H1 (cell line): ENCODE measurements around the gene PAK2. TPM values are rescaled to one million over a fixed set of nuclear protein-coding genes. Genes with fewer than 3 reads are reported as not detected.

Source experiments
- CTCF ChIA-PET: fragments of 300-600 bp; sonication (Branson Sonifier 250); formaldehyde crosslinking; loops from one replicate; lab custom pipeline; 2021; ENCODE audit not compliant: partially characterized antibody; lab: Charles Lee
- POLR2A ChIA-PET: fragments of 300-600 bp; sonication (Branson Sonifier 250); formaldehyde crosslinking; loops from one replicate; lab custom pipeline; 2021; ENCODE audit warnings: inconsistent platforms; ENCODE audit not compliant: partially characterized antibody; lab: Charles Lee
- DNase-seq, 2 experiments: peaks; one replicate each; pipeline versions ENCODE4 v3.0.0 to v3.0.0-alpha.2; 2010 to 2022; ENCODE audit warnings: low spot score in 2 of 2, low read depth in 1 of 2, mixed read lengths in 1 of 2
- FAIRE-seq: peaks from 2 replicates; lab custom pipeline; 2011; peaks lifted over from hg19 to GRCh38; lab: Jason Lieb, UNC
- H2AFZ ChIP-seq: 2 replicates; pipeline ENCODE4 v1.8.1; 2012; ENCODE audit warnings: low read length, inconsistent platforms
- H2AK5ac ChIP-seq: 2 replicates; pipeline ENCODE4 v1.6.1; 2013; ENCODE audit warnings: low read depth, low read length
- H2BK120ac ChIP-seq: replicated peaks from 2 replicates; pipeline ENCODE3; 2013; ENCODE audit warnings: low read depth, low read length, inconsistent platforms
- H2BK12ac ChIP-seq: 2 replicates; pipeline ENCODE4 v1.6.1; 2013; ENCODE audit warnings: low read depth, low read length
- H2BK15ac ChIP-seq: 2 replicates; pipeline ENCODE4 v1.6.1; 2013; ENCODE audit warnings: low read length
- H2BK20ac ChIP-seq: 2 replicates; pipeline ENCODE4 v1.6.1; 2013; ENCODE audit warnings: low read length
- H2BK5ac ChIP-seq: 2 replicates; pipeline ENCODE4 v1.6.1; 2013; ENCODE audit warnings: low read depth, low read length
- H3K14ac ChIP-seq: 2 replicates; pipeline ENCODE4 v1.6.1; 2013; ENCODE audit warnings: inconsistent platforms; ENCODE audit not compliant: insufficient read length
- H3K18ac ChIP-seq: 2 replicates; pipeline ENCODE4 v1.6.1; 2013; ENCODE audit warnings: low read length; ENCODE audit errors: extremely low read depth
- H3K23ac ChIP-seq: 2 replicates; pipeline ENCODE4 v1.6.1; 2013; ENCODE audit warnings: inconsistent platforms; ENCODE audit not compliant: insufficient read length
- H3K23me2 ChIP-seq: 2 replicates; pipeline ENCODE4 v1.6.1; 2013; ENCODE audit warnings: low read depth, low read length
- H3K27ac ChIP-seq: 2 replicates; pipeline ENCODE4 v1.6.1; 2011; ENCODE audit warnings: low read depth, low read length, inconsistent platforms
- H3K27me3 ChIP-seq, 4 experiments: replicated peaks in 1 of 4; 1 replicate in 1 of 4; 2 replicates in 3 of 4; pipeline versions ENCODE4 v1.6.1 to v1.8.1; 2011 to 2013; ENCODE audit warnings: low read length in 3 of 4, mild to moderate bottlenecking in 3 of 4, inconsistent platforms in 2 of 4, mixed read lengths in 2 of 4, moderate library complexity in 1 of 4; ENCODE audit not compliant: control insufficient read depth in 3 of 4, insufficient read depth in 3 of 4; ENCODE audit errors: extremely low read depth in 1 of 4
- H3K36me3 ChIP-seq, 4 experiments: 2 replicates each; pipeline versions ENCODE4 v1.6.1 to v1.8.1; 2011 to 2013; ENCODE audit warnings: mild to moderate bottlenecking in 4 of 4, low read length in 3 of 4, moderate library complexity in 2 of 4, control low read depth in 1 of 4, inconsistent platforms in 1 of 4; ENCODE audit not compliant: insufficient read depth in 4 of 4, control insufficient read depth in 2 of 4
- H3K4ac ChIP-seq: replicated peaks from 2 replicates; pipeline ENCODE3; 2013; ENCODE audit warnings: low read length, low read depth, mixed read lengths, inconsistent platforms; ENCODE audit not compliant: insufficient read length
- H3K4me1 ChIP-seq, 4 experiments: replicated peaks in 1 of 4; 1 replicate in 1 of 4; 2 replicates in 3 of 4; pipeline versions ENCODE4 v1.6.1 to v1.8.1; 2011 to 2013; ENCODE audit warnings: low read length in 3 of 4, inconsistent platforms in 2 of 4, mixed read lengths in 1 of 4; ENCODE audit not compliant: insufficient read depth in 4 of 4, control insufficient read depth in 3 of 4
- H3K4me2 ChIP-seq, 2 experiments: 2 replicates each; pipeline versions ENCODE4 v1.6.1 to v1.8.1; 2011 to 2013; ENCODE audit warnings: low read depth in 2 of 2, low read length in 2 of 2, control low read depth in 1 of 2, inconsistent platforms in 1 of 2, mild to moderate bottlenecking in 1 of 2; ENCODE audit not compliant: insufficient read depth in 1 of 2
- H3K4me3 ChIP-seq, 4 experiments: fragments of 200-600, 300-600 bp in 1 of 4; sonication (generic), shearing (Covaris generic), sonication (Bioruptor Twin) in 1 of 4; 2 replicates each; pipeline versions ENCODE4 v1.5.1 to v1.8.1; 2011 to 2016; ENCODE audit warnings: low read length in 4 of 4, low read depth in 3 of 4, control low read depth in 2 of 4, inconsistent platforms in 2 of 4, mild to moderate bottlenecking in 2 of 4, mixed read lengths in 1 of 4, moderate library complexity in 1 of 4; ENCODE audit not compliant: insufficient read depth in 2 of 4; ENCODE audit errors: extremely low read depth in 1 of 4
- H3K56ac ChIP-seq: replicated peaks from 2 replicates; pipeline ENCODE3; 2013; ENCODE audit warnings: low read depth, mild to moderate bottlenecking, mixed read lengths, low read length, inconsistent platforms; ENCODE audit not compliant: insufficient read length
- H3K79me1 ChIP-seq: 2 replicates; pipeline ENCODE4 v1.6.1; 2013; ENCODE audit warnings: low read depth, low read length, control low read depth
- H3K79me2 ChIP-seq, 2 experiments: 2 replicates each; pipeline versions ENCODE4 v1.6.1 to v1.8.1; 2012 to 2013; ENCODE audit warnings: low read length in 2 of 2, mild to moderate bottlenecking in 2 of 2, inconsistent platforms in 1 of 2; ENCODE audit not compliant: insufficient read depth in 2 of 2, control insufficient read depth in 1 of 2
- H3K9ac ChIP-seq, 4 experiments: replicated peaks in 1 of 4; 1 replicate in 1 of 4; 2 replicates in 3 of 4; pipeline versions ENCODE4 v1.6.1 to v1.8.1; 2011 to 2013; ENCODE audit warnings: low read depth in 3 of 4, low read length in 3 of 4, control low read depth in 2 of 4, mild to moderate bottlenecking in 2 of 4, moderate library complexity in 2 of 4, inconsistent platforms in 1 of 4; ENCODE audit errors: extremely low read depth in 1 of 4
- H3K9me3 ChIP-seq, 2 experiments: 2 replicates each; pipeline versions ENCODE4 v1.6.1 to v1.8.1; 2012 to 2013; ENCODE audit warnings: mild to moderate bottlenecking in 2 of 2, moderate library complexity in 2 of 2, control low read depth in 1 of 2, inconsistent platforms in 1 of 2, low read depth in 1 of 2, low read length in 1 of 2, mixed read lengths in 1 of 2; ENCODE audit not compliant: insufficient read depth in 2 of 2
- H4K20me1 ChIP-seq, 2 experiments: replicated peaks in 1 of 2; 2 replicates each; pipeline versions ENCODE3 to v1.8.1; 2011 to 2013; ENCODE audit warnings: inconsistent platforms in 2 of 2, low read length in 2 of 2, mild to moderate bottlenecking in 1 of 2; ENCODE audit not compliant: insufficient read depth in 2 of 2, control insufficient read depth in 1 of 2
- H4K5ac ChIP-seq: 2 replicates; pipeline ENCODE4 v1.6.1; 2013; ENCODE audit warnings: low read length, low read depth, mixed read lengths, inconsistent platforms; ENCODE audit not compliant: insufficient read length
- H4K8ac ChIP-seq: 2 replicates; pipeline ENCODE4 v1.8.0; 2013; ENCODE audit warnings: mild to moderate bottlenecking, moderate library complexity, low read length, inconsistent platforms; ENCODE audit not compliant: insufficient read depth; ENCODE audit errors: extremely low read depth
- H4K91ac ChIP-seq: replicated peaks from 2 replicates; pipeline ENCODE3; 2013; ENCODE audit warnings: low read length, mixed read lengths, inconsistent platforms; ENCODE audit not compliant: insufficient read length
- CBX5 ChIP-seq: fragments of 300-800, 300-1000 bp; sonication (generic); IDR thresholded peaks from 2 replicates; pipeline ENCODE4 v1.7.1; 2016; ENCODE audit warnings: antibody characterized with exemption, low read length, low read depth
- CBX8 ChIP-seq: fragments of 300-800, 300-1000 bp; sonication (generic); IDR thresholded peaks from 2 replicates; pipeline ENCODE4 v1.7.1; 2016; ENCODE audit warnings: low read depth, low read length, borderline replicate concordance
- KDM4A ChIP-seq: IDR thresholded peaks from one replicate; pipeline ENCODE4 v1.7.1; 2012; ENCODE audit warnings: low read depth, mild to moderate bottlenecking, moderate library complexity, low read length, inconsistent platforms; ENCODE audit not compliant: severe bottlenecking
- SIRT6 ChIP-seq: IDR thresholded peaks from one replicate; pipeline ENCODE4 v1.7.1; 2012; ENCODE audit warnings: low read length, inconsistent platforms
- WGBS, 2 experiments: shearing (Covaris generic) in 1 of 2; methylation state at CpG; one replicate each; pipeline versions ENCODE4 v1.1.6 to v1.1.7; 2013 to 2015; ENCODE audit warnings: low lambda C conversion rate in 2 of 2, mixed read lengths in 2 of 2, inconsistent platforms in 1 of 2, low coverage in 1 of 2, missing lambda C conversion rate in 1 of 2; ENCODE audit not compliant: insufficient replicate concordance in 2 of 2, insufficient coverage in 1 of 2, insufficient read length in 1 of 2; ENCODE audit errors: extremely low coverage in 1 of 2, missing lambda C conversion rate in 1 of 2; 5-methylcytosine and 5-hydroxymethylcytosine counted together
- polyA plus RNA-seq, 7 experiments: library from polyadenylated mRNA; depleted of rRNA in 3 of 7; stranded (reverse) in 5 of 7; unstranded in 2 of 7; fragments of >200 nt in 5 of 7; fragments of 200-250 nt in 2 of 7; gene quantifications; 1 replicate in 5 of 7; 2 replicates in 1 of 7; 4 replicates in 1 of 7; pipeline versions ENCODE4 v1.2.1 to v1.2.3, GENCODE V29; 2011 to 2013; ENCODE audit warnings: missing spikeins in 2 of 7, mixed read lengths in 2 of 7
- total RNA-seq: library from RNA; stranded (reverse); fragmentation: NEBNext Ultra II Directional; extraction: Animal tissue kit (Norgen Biotek cat#: 25700); gene quantifications from 2 replicates; pipeline ENCODE4 v1.2.1, GENCODE V29; 2021
- TF ChIP-seq, protein P1 (sequence below), 3 experiments: IDR thresholded peaks; 1 replicate in 2 of 3; 2 replicates in 1 of 3; pipeline versions ENCODE4 v1.5.1 to v1.6.1; 2011; ENCODE audit warnings: low read length in 3 of 3, mild to moderate bottlenecking in 3 of 3, inconsistent platforms in 2 of 3, low read depth in 1 of 3, moderate library complexity in 1 of 3; ENCODE audit not compliant: insufficient read depth in 1 of 3; ENCODE audit errors: control extremely low read depth in 1 of 3

The PAK2 gene
- total and polyA plus RNA-seq, 2 of the 8 experiments (the other 6 are each of a cell fraction or from before 2014, with no cell fraction given): 13.1 to 60.5 TPM

DNA sequence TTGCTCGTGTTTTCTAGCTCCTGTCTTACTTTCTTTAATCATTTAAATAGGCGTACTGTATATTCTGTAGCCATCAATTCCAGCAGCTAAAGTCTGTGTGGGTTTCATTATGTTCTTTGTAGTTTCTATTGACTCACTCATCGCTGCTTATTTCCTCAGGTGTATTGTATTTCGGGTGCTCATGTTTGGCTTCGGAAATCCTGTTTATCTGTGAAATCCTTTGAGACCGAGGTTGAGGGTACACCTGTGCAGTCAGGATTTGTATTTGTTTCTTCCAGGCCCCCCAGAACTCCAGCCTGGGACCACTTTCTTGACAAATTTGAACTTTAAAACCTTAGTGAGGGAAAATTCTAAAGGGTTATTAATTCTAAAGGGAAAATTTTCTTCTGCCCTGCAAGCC lies 2.0 kb upstream of the PAK2 start:
- Histone ChIP-seq H4K20me1 (no peaks in the 10 kb centered on the region), H2BK120ac (no peak overlapping the region), H3K4me3 (no peak overlapping the region), H2BK20ac (no peak overlapping the region), H3K79me2 (peaks cover 6 to 27% of the 10 kb centered on the region in 2 experiments), H3K23ac (no peak overlapping the region), H3K27ac (no peak overlapping the region), H4K5ac (no peak overlapping the region), H3K9ac (no peak overlapping the region), H3K27me3 (no peaks in the 10 kb centered on the region), H4K91ac (no peak overlapping the region), H2BK5ac (no peak overlapping the region), H2BK12ac (no peak overlapping the region), H2AK5ac (no peak overlapping the region), H3K36me3 (no peaks in the 10 kb centered on the region), H3K4me2 (no peak overlapping the region)
- CTCF ChIA-PET: no interaction called here
- POLR2A ChIA-PET: interaction anchor here (1.2 kb wide), 2 partner anchors 12 to 141 kb away, joined by 3 read pairs; no protein-coding TSS in a partner anchor
- no peak for DNase-seq
- 92% methylated on average over 6 of the region's 6 CpGs; no CpG with 5 or more reads in 1 of the 2 experiments for WGBS, 2 experiments
- TF ChIP-seq, protein P1, sequence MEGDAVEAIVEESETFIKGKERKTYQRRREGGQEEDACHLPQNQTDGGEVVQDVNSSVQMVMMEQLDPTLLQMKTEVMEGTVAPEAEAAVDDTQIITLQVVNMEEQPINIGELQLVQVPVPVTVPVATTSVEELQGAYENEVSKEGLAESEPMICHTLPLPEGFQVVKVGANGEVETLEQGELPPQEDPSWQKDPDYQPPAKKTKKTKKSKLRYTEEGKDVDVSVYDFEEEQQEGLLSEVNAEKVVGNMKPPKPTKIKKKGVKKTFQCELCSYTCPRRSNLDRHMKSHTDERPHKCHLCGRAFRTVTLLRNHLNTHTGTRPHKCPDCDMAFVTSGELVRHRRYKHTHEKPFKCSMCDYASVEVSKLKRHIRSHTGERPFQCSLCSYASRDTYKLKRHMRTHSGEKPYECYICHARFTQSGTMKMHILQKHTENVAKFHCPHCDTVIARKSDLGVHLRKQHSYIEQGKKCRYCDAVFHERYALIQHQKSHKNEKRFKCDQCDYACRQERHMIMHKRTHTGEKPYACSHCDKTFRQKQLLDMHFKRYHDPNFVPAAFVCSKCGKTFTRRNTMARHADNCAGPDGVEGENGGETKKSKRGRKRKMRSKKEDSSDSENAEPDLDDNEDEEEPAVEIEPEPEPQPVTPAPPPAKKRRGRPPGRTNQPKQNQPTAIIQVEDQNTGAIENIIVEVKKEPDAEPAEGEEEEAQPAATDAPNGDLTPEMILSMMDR (IDR thresholded peaks at IDR 0.05; ENCODE audit: control extremely low read depth in 1 of 3, insufficient read depth in 1 of 3, low read depth in 1 of 3, low read length in 3 of 3): no peak
- TF ChIP-seq KDM4A (no peak), SIRT6 (no peak), CBX5 (no peak), CBX8 (no peak)
- TF ChIP-seq, all 59 proteins: peak for 0
- H2AFZ ChIP-seq: no peak overlapping the region
- no peak overlapping the region for H3K14ac ChIP-seq
- no peak overlapping the region for H4K8ac ChIP-seq
- H3K56ac ChIP-seq: no peak overlapping the region
- peaks cover 3% of the 10 kb centered on the region; the same call in 1 of the 2 replicates for H3K23me2 ChIP-seq
- FAIRE-seq: no peak
- no peak overlapping the region for H2BK15ac ChIP-seq
- no peak overlapping the region for H3K18ac ChIP-seq
- no peaks in the 10 kb centered on the region for H3K9me3 ChIP-seq
- H3K4me1 ChIP-seq: peaks cover 0 to 4% (median 0%) of the 10 kb centered on the region in 4 experiments; a peak in 2 of 7 replicates
- H3K4ac ChIP-seq: no peak overlapping the region
- H3K79me1 ChIP-seq: no peaks in the 10 kb centered on the region
